Panc1 (cell line): Measurements from ENCODE around the gene TXLNA. TPM values are rescaled to one million over a fixed set of nuclear protein-coding genes. Genes with fewer than 3 reads are reported as not detected.

Source experiments
- ATAC-seq: fragments of 200-7000 bp; cut with Tn5 transposase; 2 replicates; pipeline ENCODE4 v1.9.1; 2020; ENCODE audit warnings: mild to moderate bottlenecking, moderate library complexity
- BruUV-seq: library from RNA; stranded (reverse); fragments of 400-500 nt; replicated peaks from 2 replicates; lab custom pipeline; 2021; lab: Mats Ljungman, UMichigan
- CTCF ChIA-PET: fragments of 300-600 bp; sonication (Branson Sonifier 250); formaldehyde crosslinking; loops from one replicate; lab custom pipeline; 2022; ENCODE audit warnings: antibody characterized with exemption; lab: Charles Lee
- POLR2A ChIA-PET: fragments of 300-600 bp; sonication (Branson Sonifier 250); formaldehyde crosslinking; loops from one replicate; lab custom pipeline; 2022; ENCODE audit warnings: antibody characterized with exemption; lab: Charles Lee
- DNase-seq: peaks from one replicate; pipeline ENCODE4 v3.0.0-alpha.2; 2010; ENCODE audit warnings: low read depth, low spot score
- H3K27ac ChIP-seq: 2 replicates; pipeline ENCODE4 v1.5.1; 2011; ENCODE audit warnings: mild to moderate bottlenecking, low read length, inconsistent platforms
- H3K27me3 ChIP-seq: fragments of 200-500 bp; sonication (Bioruptor generic); 2 replicates; pipeline ENCODE4 v1.6.0; 2014; ENCODE audit warnings: low read length, inconsistent platforms; ENCODE audit not compliant: control insufficient read depth, insufficient read depth
- H3K36me3 ChIP-seq: fragments of 200-500 bp; sonication (Bioruptor generic); 2 replicates; pipeline ENCODE4 v1.5.1; 2014; ENCODE audit warnings: inconsistent platforms, mild to moderate bottlenecking, low read length, moderate library complexity; ENCODE audit not compliant: control insufficient read depth, insufficient read depth
- H3K4me1 ChIP-seq: 2 replicates; pipeline ENCODE4 v1.5.1; 2011; ENCODE audit warnings: inconsistent platforms, mild to moderate bottlenecking, low read length, moderate library complexity; ENCODE audit not compliant: control insufficient read depth, insufficient read depth
- H3K4me3 ChIP-seq, 2 experiments: 2 replicates each; pipeline ENCODE4 v1.5.1; 2011 to 2012; ENCODE audit warnings: low read depth in 2 of 2, low read length in 2 of 2, mild to moderate bottlenecking in 2 of 2, inconsistent platforms in 1 of 2, moderate library complexity in 1 of 2
- H3K9me3 ChIP-seq: fragments of 200-500 bp; sonication (Bioruptor generic); 2 replicates; pipeline ENCODE4 v1.5.1; 2014; ENCODE audit warnings: low read depth, mild to moderate bottlenecking, inconsistent platforms, low read length, moderate library complexity; ENCODE audit not compliant: control insufficient read depth, insufficient read depth
- CTCF ChIP-seq: fragments of 450-650 bp; IDR thresholded peaks from 2 replicates; pipeline ENCODE4 v1.5.1; 2017; ENCODE audit warnings: mild to moderate bottlenecking
- POLR2AphosphoS5 ChIP-seq: IDR thresholded peaks from 2 replicates; pipeline ENCODE4 v1.6.1; 2012; ENCODE audit warnings: mild to moderate bottlenecking, low read depth, low read length, moderate library complexity
- REST ChIP-seq, 2 experiments: IDR thresholded peaks; 2 replicates each; pipeline ENCODE4 v1.6.1; 2011 to 2012; ENCODE audit warnings: low read depth in 2 of 2, control low read depth in 1 of 2, low read length in 1 of 2, mild to moderate bottlenecking in 1 of 2, moderate library complexity in 1 of 2; ENCODE audit not compliant: insufficient read depth in 1 of 2
- SIN3A ChIP-seq: IDR thresholded peaks from 2 replicates; pipeline ENCODE4 v1.6.1; 2012; ENCODE audit warnings: low read depth, mild to moderate bottlenecking, low read length, moderate library complexity, borderline replicate concordance; ENCODE audit not compliant: insufficient read depth
- TCF7L2 ChIP-seq: IDR thresholded peaks from 2 replicates; pipeline ENCODE4 v1.6.1; 2011; ENCODE audit warnings: mild to moderate bottlenecking, low read depth, low read length, inconsistent platforms
- in situ Hi-C: cut with HindIII; loops from 2 replicates; pipeline ENCODE4 v1.10.0; 2016; ENCODE audit warnings: low sequenced_read_pairs, low pct_unique_long_range_greater_than_20kb
- intact Hi-C: fragments of 100-400 bp; cut with micrococcal nuclease; formaldehyde crosslinking; loops from one replicate; pipeline ENCODE4 v1.10.0; 2022; ENCODE audit not compliant: unreplicated experiment
- total RNA-seq: library from RNA; stranded (reverse); gene quantifications from one replicate; pipeline ENCODE4 v1.2.1, GENCODE V29; 2021; ENCODE audit not compliant: unreplicated experiment

Gene TXLNA
- total RNA-seq, 1 experiment from 2014 or later = 115 TPM

DNA sequence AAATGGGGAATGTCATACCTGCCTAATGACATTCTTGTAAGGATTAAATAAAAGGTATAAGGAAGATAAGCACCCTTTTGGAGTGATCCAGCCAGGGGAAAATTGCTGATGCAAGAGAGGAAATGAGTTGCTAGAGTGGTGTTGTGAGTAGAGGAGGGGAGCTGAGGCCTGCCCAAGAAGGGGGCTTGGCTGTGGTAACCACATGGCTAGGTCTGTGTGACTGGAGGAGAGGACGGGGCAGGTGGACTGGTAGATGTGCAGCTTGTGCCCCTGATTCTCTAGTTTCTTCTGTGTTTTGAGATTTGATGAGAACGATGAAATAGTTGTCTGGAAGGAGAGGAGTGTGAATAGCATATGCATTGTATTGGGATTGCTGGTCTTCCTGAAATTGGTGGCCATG is 6.6 kb downstream of the TXLNA start:
- ChIA-PET CTCF (no interaction called here), POLR2A (no interaction called here)
- Histone ChIP-seq H3K36me3 (peaks cover 26% of the 10 kb centered on the region), H3K4me3 (no peak overlapping the region), H3K27me3 (no peaks in the 10 kb centered on the region), H3K9me3 (no peaks in the 10 kb centered on the region), H3K4me1 (peaks cover 15% of the 10 kb centered on the region), H3K27ac (no peak overlapping the region)
- intact Hi-C loops = no loop called here
- no TSS peak for BruUV-seq
- TF ChIP-seq CTCF (no peak), POLR2AphosphoS5 (no peak), TCF7L2 (no peak), SIN3A (no peak), REST (IDR thresholded peaks at IDR 0.05; ENCODE audit: insufficient read depth in 1 of 2, low read depth in 2 of 2, low read length in 1 of 2) (no peak)
- in situ Hi-C loops = no loop called here
- DNase-seq = no peak
- no peak for ATAC-seq

GRCh38 chr1:32186491-32186890 is 7.0 kb downstream of the TXLNA start:
- H3K4me3 ChIP-seq = no peak overlapping the region
- ATAC-seq = no peak
- peaks cover 26% of the 10 kb centered on the region for H3K36me3 ChIP-seq
- in situ Hi-C loops = no loop called here
- no peak overlapping the region for H3K27ac ChIP-seq
- intact Hi-C loops = no loop called here
- CTCF ChIA-PET = no interaction called here
- BruUV-seq = TSS peak; percentile 38
- no peaks in the 10 kb centered on the region for H3K9me3 ChIP-seq
- peaks cover 11% of the 10 kb centered on the region for H3K4me1 ChIP-seq
- no peak for TF ChIP-seq SIN3A
- TF ChIP-seq REST (IDR thresholded peaks at IDR 0.05; ENCODE audit: insufficient read depth in 1 of 2, low read depth in 2 of 2, low read length in 1 of 2) = no peak
- no peak for TF ChIP-seq CTCF
- TF ChIP-seq TCF7L2 = no peak
- no peak for TF ChIP-seq POLR2AphosphoS5
- DNase-seq = no peak
- POLR2A ChIA-PET = no interaction called here
- H3K27me3 ChIP-seq = no peaks in the 10 kb centered on the region
